K562 (cell line): ENCODE data around the gene PYDC1. TPM values are rescaled to one million over a fixed set of nuclear protein-coding genes. Genes with fewer than 3 reads are reported as not detected.

Experiments used
- ATAC-seq: fragments of 200-7000 bp; cut with Tn5 transposase; 3 replicates; pipeline ENCODE4 v1.9.1; 2020; ENCODE audit warnings: moderate library complexity
- BruUV-seq: library from RNA; stranded (reverse); fragments of 400-500 nt; replicated peaks from 2 replicates; lab custom pipeline; 2021; lab: Mats Ljungman, UMichigan
- CTCF ChIA-PET: fragments of 300-600 bp; formaldehyde crosslinking; extraction: SDS; loops from one replicate; lab custom pipeline; 2021; ENCODE audit warnings: low intra/inter-chr PET ratio; lab: Yijun Ruan, JAX
- POLR2A ChIA-PET: fragments of 300-600, 350-650 bp; sonication (Branson Sonifier 250); formaldehyde crosslinking; extraction: SDS; loops from one replicate; lab custom pipeline; 2021; ENCODE audit warnings: antibody characterized with exemption, inconsistent platforms; lab: Yijun Ruan, JAX
- DNase-seq, 4 experiments: peaks; one replicate each; pipeline versions ENCODE4 v3.0.0 to v3.0.0-alpha.2; 2011 to 2018; ENCODE audit warnings: low spot score in 3 of 4, mixed read lengths in 3 of 4; ENCODE audit errors: extremely low read depth in 1 of 4
- FAIRE-seq: peaks from 2 replicates; lab custom pipeline; 2011; peaks lifted over from hg19 to GRCh38; lab: Jason Lieb, UNC
- H2AFZ ChIP-seq: 2 replicates; pipeline ENCODE4 v1.6.0; 2011; ENCODE audit warnings: low read depth, low read length, control low read depth, inconsistent platforms
- H3K27ac ChIP-seq: fragments of 200-600 bp; 3 replicates; pipeline ENCODE4 v1.8.0; 2011; ENCODE audit warnings: low read depth, mild to moderate bottlenecking, control low read depth, inconsistent platforms, low read length, moderate library complexity, mixed read lengths; ENCODE audit errors: extremely low read depth
- H3K27me3 ChIP-seq, 2 experiments: fragments of 300-600 bp in 1 of 2; 2 replicates in 1 of 2; 3 replicates in 1 of 2; pipeline versions ENCODE4 v1.6.0 to v1.8.0; 2011; ENCODE audit warnings: inconsistent platforms in 2 of 2, low read length in 2 of 2, mild to moderate bottlenecking in 1 of 2, mixed read lengths in 1 of 2, moderate library complexity in 1 of 2; ENCODE audit not compliant: control insufficient read depth in 2 of 2, insufficient read depth in 2 of 2
- H3K36me3 ChIP-seq: fragments of 300-600 bp; 3 replicates; pipeline ENCODE4 v1.8.0; 2011; ENCODE audit warnings: mild to moderate bottlenecking, low read length, inconsistent platforms; ENCODE audit not compliant: control insufficient read depth, insufficient read depth
- H3K4me1 ChIP-seq, 2 experiments: fragments of 200-600 bp in 1 of 2; replicated peaks in 1 of 2; 2 replicates in 1 of 2; 3 replicates in 1 of 2; pipeline versions ENCODE4 v1.5.1 to v1.8.0; 2011; ENCODE audit warnings: inconsistent platforms in 2 of 2, low read length in 2 of 2, mild to moderate bottlenecking in 1 of 2, mixed read lengths in 1 of 2, moderate library complexity in 1 of 2; ENCODE audit not compliant: control insufficient read depth in 2 of 2, insufficient read depth in 2 of 2
- H3K4me2 ChIP-seq: 2 replicates; pipeline ENCODE4 v1.6.1; 2011; ENCODE audit warnings: low read length, control low read depth, inconsistent platforms, mixed read lengths; ENCODE audit not compliant: insufficient read depth
- H3K4me3 ChIP-seq: fragments of 200-600 bp; sonication (generic), shearing (Covaris generic); 2 replicates; pipeline ENCODE4 v1.5.1; 2016; ENCODE audit warnings: control low read depth, inconsistent platforms
- H3K79me2 ChIP-seq: fragments of 200-600 bp; 3 replicates; pipeline ENCODE4 v1.8.0; 2011; ENCODE audit warnings: low read length, inconsistent platforms; ENCODE audit not compliant: control insufficient read depth, insufficient read depth
- H3K9ac ChIP-seq, 2 experiments: 2 replicates each; pipeline versions ENCODE4 v1.6.0 to v1.6.1; 2011; ENCODE audit warnings: low read depth in 2 of 2, low read length in 2 of 2, control low read depth in 1 of 2, inconsistent platforms in 1 of 2, mild to moderate bottlenecking in 1 of 2, mixed read lengths in 1 of 2; ENCODE audit not compliant: insufficient read depth in 1 of 2
- H3K9me1 ChIP-seq: one replicate; pipeline ENCODE4 v1.6.0; 2011; ENCODE audit warnings: inconsistent platforms, mild to moderate bottlenecking, low read length, moderate library complexity; ENCODE audit not compliant: control insufficient read depth, insufficient read depth
- H3K9me3 ChIP-seq: replicated peaks from 2 replicates; pipeline ENCODE4 v1.5.1; 2011; ENCODE audit warnings: low read depth, low read length, inconsistent platforms; ENCODE audit not compliant: control insufficient read depth, insufficient read depth
- H4K20me1 ChIP-seq: replicated peaks from 2 replicates; pipeline ENCODE4 v1.6.1; 2011; ENCODE audit warnings: low read length, inconsistent platforms, mixed read lengths; ENCODE audit not compliant: control insufficient read depth, insufficient read depth
- BHLHE40 ChIP-seq: IDR thresholded peaks from 2 replicates; pipeline ENCODE4 v1.6.1; 2011; ENCODE audit warnings: low read length, improper control_type of control experiment
- PRDM10 ChIP-seq: fragments of 450-650 bp; IDR thresholded peaks from 2 replicates; pipeline ENCODE4 v1.6.1; 2018; ENCODE audit not compliant: partially characterized antibody
- ZBTB17 ChIP-seq: fragments of 450-650 bp; formaldehyde crosslinking; IDR thresholded peaks from 2 replicates; pipeline ENCODE4 v1.4.0; 2020; ENCODE audit warnings: mild to moderate bottlenecking
- ZNF398 ChIP-seq: fragments of 250-450 bp; sonication (Bioruptor Pico); IDR thresholded peaks from 2 replicates; pipeline ENCODE4 v1.8.0; 2021; ENCODE audit warnings: moderate library complexity, mild to moderate bottlenecking, inconsistent platforms
- ZNF77 ChIP-seq: fragments of 250-450 bp; sonication (Bioruptor Pico); IDR thresholded peaks from 2 replicates; pipeline ENCODE4 v1.5.0; 2020
- WGBS: fragments of 100-300 bp; shearing (Covaris generic); methylation state at CpG from one replicate; pipeline ENCODE4 v1.1.6; 2016; ENCODE audit warnings: low coverage, mixed read lengths; ENCODE audit not compliant: insufficient coverage; ENCODE audit errors: missing lambda C conversion rate; 5-methylcytosine and 5-hydroxymethylcytosine counted together
- in situ Hi-C: fragments of 300-500 bp; cut with MboI; formaldehyde crosslinking; loops from 4 replicates; pipeline ENCODE4 v1.15.0; 2018; ENCODE audit warnings: inconsistent platforms, mixed read lengths
- intact Hi-C: fragments of 100-400 bp; cut with micrococcal nuclease; formaldehyde crosslinking; loops from 2 replicates; pipeline ENCODE4 v1.14.2; 2022
- polyA plus RNA-seq, 8 experiments: library from polyadenylated mRNA; depleted of rRNA in 4 of 8; stranded (reverse) in 5 of 8; unstranded in 3 of 8; fragments of >200 nt; fragmentation: Nextera tagmentation in 2 of 8; fragmentation: Illumina TruSeq in 1 of 8; extraction: Ambion mirVana in 2 of 8; extraction: Trizol in 1 of 8; gene quantifications; 2 replicates each; pipeline versions ENCODE4 v1.2.1 to v1.2.3, GENCODE V29; 2011 to 2014; ENCODE audit warnings: inconsistent platforms in 1 of 8, missing spikeins in 1 of 8
- total RNA-seq, 7 experiments: library from RNA; depleted of rRNA in 6 of 7; stranded (reverse); fragments of >200 nt in 6 of 7; fragmentation: Illumina TruSeq in 2 of 7; extraction: Trizol in 2 of 7; gene quantifications; 2 replicates each; pipeline versions ENCODE4 v1.2.1 to v1.2.3, GENCODE V29; 2011 to 2021; ENCODE audit warnings: low replicate concordance in 1 of 7

Gene PYDC1
- total and polyA plus RNA-seq, 9 of the 15 experiments (the other 6 are each of a cell fraction or from before 2014, with no cell fraction given): not detected

- ATAC-seq: 0 out of 3 replicates have a peak, but pooled peaks have one; percentile 12
- H3K36me3 ChIP-seq: no peaks in the 10 kb centered on the region
- TF ChIP-seq ZNF398 (no peak), ZNF77 (CRISPR knock-in tag) (no peak), ZBTB17 (no peak), BHLHE40 (no peak), PRDM10 (peak; percentile 62)
- ChIA-PET CTCF (no interaction called here), POLR2A (interaction anchor here (0.6 to 1.2 kb wide), 2 partner anchors 9 to 10 kb away, joined by 3 to 7 read pairs; no protein-coding TSS in a partner anchor)
- H2AFZ ChIP-seq: 0 out of 2 replicates have a peak overlapping the region, but pooled peaks have one; percentile 35
- in situ Hi-C loops: no loop called here
- peak in 3 of 4 experiments; percentile 14 to 27 (median 17) for DNase-seq
- intact Hi-C loops: no loop called here
- 27% methylated on average over 3 of the region's 3 CpGs for WGBS
- no peaks in the 10 kb centered on the region for H3K9me1 ChIP-seq
- no peak overlapping the region for H3K4me3 ChIP-seq
- H3K27me3 ChIP-seq: no peaks in the 10 kb centered on the region
- no peaks in the 10 kb centered on the region for H3K9me3 ChIP-seq
- no peak overlapping the region for H3K4me2 ChIP-seq
- no peaks in the 10 kb centered on the region for H4K20me1 ChIP-seq
- no TSS peak for BruUV-seq
- H3K79me2 ChIP-seq: no peaks in the 10 kb centered on the region
- peak overlapping the region in 1 of 2 experiments; percentile 81; a peak in 1 of 4 replicates for H3K9ac ChIP-seq
- no peak for FAIRE-seq
- H3K4me1 ChIP-seq: peaks cover 17 to 39% of the 10 kb centered on the region in 2 experiments
- no peak overlapping the region for H3K27ac ChIP-seq
These were observed 8.3 kb upstream of the PYDC1 start for GRCh38 chr16:31225193-31225592.
